ENCODE data around the gene CTSC.
A peak's percentile ranks its signal among the peaks of the same experiment; 100 is the strongest.

CTSC gene

DNA sequence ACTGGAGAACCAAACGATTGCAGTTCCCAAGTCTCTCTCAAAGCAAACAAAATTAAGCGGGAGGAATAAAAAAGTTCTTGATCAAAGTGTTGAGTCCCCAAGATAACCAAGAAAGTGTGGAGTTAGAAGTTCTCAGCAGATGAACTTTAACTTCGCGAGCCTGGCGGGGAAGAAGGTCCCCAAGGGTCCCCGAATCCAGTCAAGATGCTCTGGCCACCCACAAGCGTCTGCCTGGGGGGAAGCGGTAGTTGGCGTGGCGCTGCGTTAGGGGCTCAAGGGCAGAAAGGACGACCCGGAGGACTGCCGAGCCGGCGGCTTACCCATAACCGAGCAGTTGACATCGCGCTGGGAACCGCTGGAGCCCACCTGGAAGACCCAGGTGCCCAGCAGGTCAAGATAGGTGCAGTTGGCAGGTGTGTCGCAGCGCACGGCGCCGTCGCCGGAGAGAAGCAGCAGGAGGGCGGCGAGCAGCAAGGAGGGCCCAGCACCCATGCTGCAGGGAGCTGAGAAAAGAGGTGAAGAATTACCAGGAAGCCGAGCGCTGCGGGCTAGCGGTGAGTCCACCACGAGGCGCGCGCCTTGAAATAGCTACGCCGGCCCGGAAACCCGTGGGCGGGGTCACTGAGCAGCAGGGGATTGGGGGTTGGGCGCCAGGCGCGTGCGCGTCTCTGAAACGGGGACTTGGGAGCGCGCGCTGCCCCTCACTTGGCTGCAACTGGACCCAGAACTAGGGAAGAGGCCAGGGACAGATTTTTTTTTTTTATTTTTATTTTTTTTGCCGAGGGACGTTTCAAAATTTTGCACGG, at the start of gene CTSC:
CTSC (minus strand) TSS at position 556 of the 806 bp plus-strand sequence; CDS start at position 492, 64 bp downstream.
- peak; percentile 99 for DNase-seq

DNA sequence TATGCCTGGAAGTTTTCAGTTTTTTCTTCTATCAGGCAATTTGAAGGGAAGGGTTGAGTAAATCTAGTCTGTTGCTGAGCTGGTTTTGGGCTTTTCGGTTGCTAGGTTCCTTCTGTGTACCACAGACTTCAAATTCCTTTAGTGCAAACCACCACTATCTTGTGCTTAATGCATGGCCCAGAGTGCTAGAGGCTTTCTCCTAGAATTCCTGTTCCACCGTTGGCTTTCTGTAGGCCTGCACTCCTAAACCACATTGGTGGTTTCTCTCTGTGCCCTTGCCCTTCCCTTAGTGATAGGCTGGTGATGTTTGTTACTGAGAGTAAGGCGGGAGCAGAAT, 47.1 kb upstream of the CTSC start:
- no peak for DNase-seq

DNA sequence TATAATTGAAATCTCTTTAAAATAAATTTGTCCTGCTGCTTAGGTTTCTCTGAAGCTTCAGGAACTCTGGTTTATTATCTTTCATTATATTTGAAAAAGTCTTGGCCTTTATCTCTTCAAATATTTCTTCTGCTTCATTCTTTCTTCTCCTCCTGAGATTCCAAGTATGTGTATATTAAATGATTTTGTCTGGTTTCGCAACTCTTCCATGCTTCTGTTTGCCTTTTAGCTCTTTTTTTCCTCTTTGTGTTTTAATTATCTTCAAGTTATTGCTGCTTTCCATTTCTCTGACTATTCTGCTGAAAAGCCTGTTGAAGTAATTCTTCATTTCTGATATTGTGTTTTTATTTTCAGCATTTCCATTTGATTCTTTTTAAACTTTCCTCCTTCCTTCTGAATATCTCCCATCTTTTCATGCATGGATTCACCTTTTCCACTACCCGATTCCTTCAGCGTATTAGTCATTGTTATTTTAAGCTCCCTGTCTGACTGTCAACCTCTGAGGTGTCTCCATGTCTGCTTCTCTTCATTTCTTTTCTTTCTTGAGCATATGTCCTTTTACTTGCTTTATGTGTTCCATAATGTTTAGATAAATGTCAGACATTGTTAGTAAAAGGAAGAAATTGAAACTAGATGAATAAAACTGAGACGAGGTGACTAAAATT, 46.6 kb upstream of the CTSC start:
- peak; percentile 32 for DNase-seq

DNA sequence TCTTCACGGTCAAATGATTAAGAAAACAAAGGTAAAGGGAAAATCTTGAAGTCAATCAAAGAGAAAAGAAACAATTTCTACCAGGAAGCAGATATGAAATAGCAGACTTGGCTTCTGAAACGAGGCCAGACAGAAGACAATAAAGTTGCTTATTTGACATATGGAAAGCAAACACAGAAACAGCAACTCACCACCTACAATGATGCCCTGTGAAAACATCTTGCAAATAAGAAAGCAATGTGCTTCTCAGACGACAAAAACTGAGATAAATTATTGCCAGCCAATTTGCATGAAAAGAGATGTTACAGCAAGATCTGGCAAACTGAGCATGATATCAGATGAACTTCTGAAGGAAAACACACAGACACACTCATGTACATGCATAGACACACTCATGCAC, 45.9 kb upstream of the CTSC start:
- DNase-seq, result peak; percentile 59

DNA sequence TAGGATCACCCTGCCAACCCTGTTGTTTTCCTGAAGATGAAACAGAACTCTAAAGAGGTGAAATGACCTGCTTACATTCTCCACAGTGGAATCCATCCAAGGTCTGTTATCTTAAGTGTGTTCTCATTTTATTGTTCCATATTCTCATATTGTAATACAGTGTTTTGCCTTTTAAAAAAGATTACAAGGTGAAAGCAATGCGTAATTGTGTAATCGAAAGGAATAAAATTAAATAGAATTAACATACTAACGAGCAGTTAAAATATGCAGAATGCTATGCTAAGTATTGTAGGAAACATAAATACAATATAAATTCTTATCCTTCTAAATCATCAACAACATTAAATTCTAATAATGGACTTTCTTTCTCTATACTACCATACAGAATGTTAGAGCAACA, 41.6 kb upstream of the CTSC start:
- no peak for DNase-seq

DNA sequence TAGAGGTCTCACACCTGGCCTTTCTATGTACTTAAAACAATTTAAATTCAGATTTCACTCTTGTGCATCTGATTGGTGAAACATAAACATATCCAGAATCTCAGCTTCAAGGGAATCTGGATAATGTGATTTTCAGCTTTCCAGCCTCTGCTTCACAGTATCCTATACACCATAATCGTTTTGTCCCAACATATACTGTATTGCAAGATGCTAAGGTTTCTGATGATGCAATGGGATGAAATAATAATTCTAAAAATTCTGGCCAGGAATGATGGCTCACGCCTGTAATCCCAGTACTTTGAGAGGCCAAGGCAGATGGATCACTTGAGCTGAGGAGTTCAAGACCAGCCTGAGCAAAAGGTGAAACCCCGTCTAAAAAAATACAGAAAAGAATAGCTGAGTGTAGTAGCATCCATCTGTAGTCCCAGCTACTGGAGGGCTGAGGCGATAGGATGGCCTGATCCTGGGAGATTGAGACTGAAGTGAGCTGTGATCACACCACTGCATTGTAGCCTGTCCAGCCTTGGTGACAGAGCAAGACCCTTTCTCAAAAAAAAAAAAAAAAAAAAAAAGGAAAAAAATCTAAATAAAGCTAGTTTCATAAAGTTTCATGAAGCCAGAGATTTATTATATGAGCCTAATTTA, 41.0 kb upstream of the CTSC start:
- DNase-seq, result peak; percentile 45

DNA sequence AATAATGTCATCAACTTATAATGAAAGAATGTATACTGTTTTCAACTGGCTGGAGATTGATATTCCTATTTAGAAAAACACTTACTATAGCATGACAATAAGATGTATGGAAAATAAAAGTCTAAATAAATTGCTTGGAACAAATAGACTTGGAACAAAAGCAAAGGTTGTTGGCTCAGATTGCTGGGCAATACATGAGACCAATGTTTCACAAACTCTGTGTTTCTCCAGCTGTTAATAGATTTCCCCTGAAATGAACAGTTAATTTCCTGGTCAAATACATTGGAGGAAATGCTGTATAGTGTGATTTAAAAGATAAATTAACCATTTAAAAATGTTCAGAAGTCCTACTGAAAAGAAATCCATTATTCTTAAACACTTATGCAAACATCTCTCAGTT, 40.1 kb upstream of the CTSC start:
- peak; percentile 57 for DNase-seq

DNA sequence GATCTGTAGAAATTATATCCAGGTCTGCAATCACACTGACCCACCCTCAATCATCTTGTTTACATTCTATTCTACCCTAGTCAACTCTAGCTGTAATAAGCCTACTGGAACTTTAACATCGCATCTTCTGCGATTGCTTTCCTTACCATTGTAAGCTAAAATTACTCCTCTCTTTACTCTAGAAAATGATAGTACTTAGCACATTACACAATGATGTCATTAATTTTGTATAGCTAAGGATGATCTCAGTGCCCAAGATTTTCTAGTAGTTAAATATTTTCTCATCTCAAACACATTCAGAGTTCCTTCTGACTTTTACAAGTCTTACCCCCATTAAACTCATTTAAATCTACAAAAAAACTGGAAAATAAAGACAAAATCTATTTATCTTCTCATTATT, 39.6 kb upstream of the CTSC start:
- peak; percentile 92 for DNase-seq

DNA sequence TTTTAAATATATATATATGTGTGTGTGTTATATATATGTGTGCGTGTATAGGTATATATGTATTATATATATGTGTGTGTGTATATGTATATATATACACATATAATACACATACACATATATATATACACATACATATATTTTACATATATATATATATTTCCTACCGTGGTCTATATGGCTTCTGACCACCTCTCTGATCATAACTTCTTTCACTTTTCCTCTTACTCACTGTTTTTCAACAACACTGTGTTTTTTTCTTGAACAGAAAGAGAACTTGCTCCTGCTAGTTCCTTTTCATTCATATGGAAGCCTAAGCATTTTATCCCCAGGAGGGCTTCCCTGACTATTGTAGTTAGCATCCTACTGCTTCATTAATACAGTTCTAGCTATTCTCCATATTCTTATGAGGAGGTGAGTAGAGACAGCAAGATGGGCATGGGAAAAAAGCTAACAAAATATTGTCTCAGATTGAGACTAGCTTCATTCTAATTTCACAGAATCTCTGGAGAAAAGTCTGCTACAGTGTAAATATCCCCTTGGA, 38.5 kb upstream of the CTSC start:
- DNase-seq, result peak; percentile 22

DNA sequence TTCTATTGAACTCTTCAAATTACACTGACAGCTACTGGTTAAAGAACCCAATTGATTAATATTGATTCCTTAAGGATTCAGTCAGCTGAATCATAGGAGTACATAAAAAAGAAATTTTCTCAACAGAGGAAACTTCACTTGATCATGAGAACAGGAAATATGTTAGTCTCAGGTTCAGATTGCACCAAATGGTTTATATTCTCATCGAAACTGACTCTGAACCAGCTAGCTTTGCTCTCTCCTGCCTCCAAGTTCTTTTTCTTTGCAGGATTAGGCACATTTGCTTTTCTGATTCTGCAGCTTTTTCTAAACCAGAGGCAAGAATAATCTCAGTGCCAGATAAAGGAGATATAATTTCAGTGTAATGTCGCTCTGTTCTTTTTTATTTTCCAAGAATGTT, 33.2 kb upstream of the CTSC start:
- no peak for DNase-seq

DNA sequence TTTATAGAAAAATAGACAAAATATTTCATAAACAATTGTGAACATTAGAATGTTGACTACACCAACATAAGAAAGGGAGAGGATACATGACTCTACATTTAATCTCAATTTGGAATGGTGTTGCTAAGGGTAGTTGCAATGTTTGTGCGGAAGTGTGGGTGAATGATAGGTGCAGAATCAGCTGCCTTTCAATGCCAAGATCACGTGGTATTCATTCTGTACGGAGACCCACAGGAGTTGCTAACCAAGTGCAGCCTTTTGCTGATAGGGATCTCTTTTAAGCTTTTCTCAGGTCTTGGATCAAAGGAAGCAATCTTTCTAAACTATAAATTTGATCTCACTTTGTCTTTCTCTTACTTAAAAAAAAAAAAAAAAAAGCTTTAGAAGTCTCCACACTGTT, 29.8 kb upstream of the CTSC start:
- peak; percentile 13 for DNase-seq

DNA sequence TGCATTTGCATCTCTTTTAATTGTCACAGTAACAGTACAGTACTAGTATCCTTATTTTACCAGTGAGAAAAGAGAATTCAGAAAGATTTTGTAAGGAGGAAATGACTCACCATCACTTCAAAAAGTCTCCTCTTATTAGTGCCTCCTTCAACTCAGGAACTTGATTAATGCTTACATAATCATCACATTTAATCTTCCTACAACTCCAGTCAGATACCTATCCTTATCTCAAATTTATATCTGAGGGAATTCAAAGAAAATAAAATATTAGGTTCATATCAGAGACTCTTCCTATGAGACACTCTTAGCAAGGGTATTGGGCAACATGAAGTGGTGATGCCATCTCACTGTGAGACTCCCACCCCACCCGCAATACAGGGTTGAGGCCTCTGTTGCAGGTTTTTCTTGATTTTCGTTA, 26.1 kb upstream of the CTSC start:
- DNase-seq, result peak; percentile 48

DNA sequence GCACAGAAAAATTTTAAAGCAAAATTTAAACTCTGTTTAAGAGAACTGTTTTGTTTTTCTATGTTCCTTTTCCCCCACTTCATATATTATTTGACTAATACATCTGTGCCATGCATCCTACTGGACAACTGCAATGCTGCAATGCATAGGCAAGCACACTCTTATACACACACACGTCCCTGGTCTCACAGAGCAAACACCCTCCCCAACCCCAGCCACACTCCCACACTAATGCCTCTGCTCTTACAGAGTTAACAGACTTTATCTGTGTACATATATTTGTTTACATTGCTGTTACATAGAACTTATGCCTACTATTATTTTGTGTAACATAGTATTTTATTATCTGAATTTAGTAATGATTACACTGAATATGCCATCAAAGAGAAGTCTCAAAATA, 25.5 kb upstream of the CTSC start:
- peak; percentile 75 for DNase-seq

DNA sequence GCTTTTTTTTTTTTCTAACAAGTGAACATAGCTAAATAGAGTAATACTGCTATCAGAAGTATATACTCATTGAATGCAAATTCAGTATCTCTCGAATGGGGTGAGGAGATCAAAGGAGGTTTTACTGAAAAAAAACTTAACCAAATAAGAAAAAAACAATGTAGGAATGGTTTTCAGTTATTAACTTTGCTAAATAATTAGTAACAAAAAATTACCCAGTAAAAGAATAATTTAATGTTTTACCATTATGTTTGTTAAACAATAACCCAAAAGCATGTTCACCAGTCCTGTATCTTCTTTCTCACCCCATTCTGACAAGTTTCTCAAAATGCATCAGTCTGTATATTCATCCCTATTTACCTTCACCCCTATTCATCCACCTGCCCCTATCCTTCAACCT, 22.6 kb upstream of the CTSC start:
- DNase-seq, result no peak

DNA sequence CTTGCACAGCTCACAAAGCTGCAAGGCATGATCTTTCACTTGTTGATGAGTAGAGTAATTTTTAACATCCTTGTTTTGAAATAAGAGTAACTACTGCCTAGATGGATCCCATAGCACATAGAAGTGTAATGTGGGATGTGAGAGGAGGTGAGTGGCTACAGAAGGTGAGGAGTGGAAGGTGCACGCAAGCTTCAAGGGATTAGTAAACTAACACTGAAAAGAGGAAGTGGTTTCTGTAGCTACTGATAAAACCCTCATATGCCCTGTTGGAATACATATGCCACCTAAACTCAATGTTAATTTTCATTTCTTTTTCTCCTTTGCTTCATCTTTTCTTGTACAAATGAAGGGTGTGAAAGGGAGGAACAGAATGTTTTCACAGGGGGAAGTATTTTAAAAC, 22.0 kb upstream of the CTSC start:
- DNase-seq, result peak; percentile 53

DNA sequence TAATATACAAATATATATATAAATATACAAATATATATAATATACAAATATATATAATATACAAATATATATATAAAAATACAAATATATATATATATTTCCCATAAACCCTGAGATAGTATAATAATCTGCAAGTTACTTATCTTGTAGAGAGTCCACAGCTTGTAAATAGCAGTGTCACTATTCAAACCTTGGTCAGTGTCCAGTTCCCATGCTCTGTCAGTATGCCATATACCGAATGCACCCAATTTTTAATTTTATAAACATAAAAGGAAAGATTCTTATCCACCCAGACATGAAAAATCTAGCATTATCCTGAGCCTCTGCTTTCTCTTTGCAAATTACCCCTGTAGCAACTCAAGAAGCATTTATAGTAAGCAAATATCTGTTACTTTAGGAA, 21.6 kb upstream of the CTSC start:
- no peak for DNase-seq

DNA sequence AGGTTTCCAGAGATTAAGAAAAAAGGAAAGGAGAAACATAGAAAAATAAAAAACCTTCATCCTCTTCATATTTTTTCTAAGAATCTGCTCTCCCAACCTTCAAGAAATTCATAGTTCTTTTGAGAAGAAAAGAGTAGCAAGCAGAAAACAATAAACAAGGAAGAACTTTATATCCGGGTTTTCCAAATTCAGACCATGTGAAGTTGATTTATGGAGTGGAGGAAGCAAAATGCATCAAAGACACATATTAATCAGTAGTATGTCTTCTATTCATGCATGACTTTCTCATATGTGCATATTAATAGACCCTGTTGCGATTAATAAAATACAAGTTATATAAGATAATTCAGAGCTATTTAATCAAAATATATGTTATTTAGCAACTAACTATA, 20.5 kb upstream of the CTSC start:
- DNase-seq, result peak; percentile 58

DNA sequence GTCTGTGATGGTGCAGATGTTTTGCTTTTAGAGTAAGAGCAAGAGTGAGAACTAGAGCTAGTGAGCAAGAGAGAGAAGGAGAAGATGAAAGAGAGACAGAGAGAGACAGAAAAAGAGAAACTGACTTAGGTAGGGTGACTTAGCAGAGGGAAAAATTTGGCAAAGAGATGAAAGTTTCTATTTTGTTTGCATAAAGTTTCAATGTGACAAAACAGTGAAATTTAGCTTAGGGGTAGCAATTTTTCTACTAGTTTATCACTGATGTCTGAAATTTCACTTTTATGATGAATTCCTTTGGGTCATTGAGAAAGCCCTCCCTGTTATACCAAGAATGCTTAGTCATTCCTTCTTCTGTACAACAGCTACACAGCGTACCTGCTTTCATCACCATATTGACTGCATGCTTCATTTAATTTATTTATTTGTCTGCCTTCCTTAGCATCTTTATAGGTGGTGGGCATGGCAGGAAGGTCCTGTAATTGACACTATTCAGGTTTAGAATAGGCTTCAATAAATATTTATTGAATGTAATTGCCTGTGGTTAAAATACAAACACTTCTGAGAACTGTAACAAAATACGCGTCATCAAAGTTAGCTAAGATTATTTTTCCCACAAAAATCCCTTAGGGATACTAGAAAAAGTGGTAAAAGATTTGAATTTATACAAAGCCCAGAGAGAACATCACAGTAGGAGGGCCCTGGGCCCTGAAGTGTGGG, 19.9 kb upstream of the CTSC start:
- DNase-seq, result peak; percentile 91

DNA sequence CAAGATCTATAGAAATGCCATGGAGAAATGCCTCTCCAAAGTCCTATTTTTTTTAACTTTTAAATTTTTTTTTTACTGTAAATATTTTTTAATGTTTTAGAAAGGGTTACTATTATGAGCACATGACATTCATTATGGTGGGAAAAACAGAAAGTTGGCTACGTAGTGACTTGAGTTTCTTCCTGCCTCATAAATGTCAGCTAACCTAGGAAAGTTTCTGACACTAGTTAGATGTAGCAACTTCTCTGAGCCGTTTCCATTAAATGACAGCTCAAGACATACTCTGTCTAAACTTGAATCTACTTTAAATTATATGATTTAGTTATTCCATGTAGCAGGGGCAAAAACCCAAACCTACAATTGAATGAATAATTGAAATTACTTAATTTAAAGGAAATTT, 18.4 kb upstream of the CTSC start:
- DNase-seq, result no peak

DNA sequence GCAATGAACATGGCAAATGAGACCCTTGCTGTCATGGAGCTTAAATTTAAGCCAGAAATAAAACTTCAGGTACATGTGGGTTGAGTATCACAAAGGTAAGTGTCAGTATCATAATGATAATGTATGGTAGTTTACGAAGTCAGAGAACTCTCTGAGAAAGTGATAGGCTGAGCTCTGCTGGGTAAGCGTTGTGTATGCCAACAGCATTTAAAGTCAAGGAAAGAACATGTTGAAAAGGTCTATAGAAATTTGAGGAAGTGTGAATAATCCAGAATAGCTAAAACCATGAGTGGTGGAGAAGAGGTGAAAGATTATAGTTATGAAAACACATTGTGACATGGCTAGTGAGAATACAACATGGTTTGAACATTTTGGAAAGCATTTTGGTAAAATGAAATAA, 17.4 kb upstream of the CTSC start:
- no peak for DNase-seq

DNA sequence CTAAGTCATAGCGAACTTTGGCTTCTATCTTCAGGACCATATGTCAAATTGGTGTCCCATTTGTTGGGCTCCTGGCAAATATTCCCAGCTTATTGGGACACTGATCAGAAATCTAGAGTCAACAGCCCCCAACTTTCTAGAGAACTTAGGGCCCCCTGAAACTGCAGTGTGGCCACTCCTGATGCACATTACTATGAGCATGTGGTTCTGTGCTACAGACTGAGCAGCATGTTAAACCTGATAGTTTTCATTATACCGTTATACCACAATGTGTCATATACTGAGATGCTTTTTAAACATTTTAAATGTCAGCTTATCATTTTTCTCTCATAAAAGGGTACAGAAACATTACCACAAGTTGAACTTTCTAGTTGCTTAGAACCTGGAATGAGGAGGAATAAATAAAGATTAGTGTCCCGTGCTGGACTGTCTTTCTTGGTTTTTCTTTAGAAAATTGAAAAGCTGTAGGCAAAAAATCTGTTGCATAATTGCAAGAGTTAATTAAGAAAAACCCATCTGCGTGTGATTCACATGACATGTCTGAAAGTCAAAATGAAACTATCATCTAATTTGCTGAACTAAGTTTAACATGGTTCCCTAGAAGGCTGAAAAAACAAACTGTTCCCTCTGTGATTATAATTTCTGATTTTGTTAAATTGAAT, 16.4 kb upstream of the CTSC start:
- no peak for DNase-seq

DNA sequence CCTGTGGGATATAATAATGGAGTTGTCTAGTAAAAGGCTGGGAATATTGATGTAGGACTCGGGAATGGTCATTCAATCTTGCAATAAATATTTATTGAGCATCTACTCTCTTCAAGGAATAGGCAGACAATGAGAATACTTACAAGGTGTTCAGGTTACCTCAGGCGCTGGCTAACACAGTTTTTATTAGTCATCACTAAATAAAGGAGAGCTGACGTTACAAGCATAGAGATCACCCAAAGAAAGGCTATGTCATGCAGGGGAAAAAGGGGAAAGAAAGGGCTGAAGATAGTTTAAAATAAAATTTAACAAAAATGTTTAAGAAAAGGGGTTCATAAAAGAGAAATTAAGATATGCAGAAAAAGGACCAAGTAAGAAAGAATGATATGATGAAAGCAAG, 15.8 kb upstream of the CTSC start:
- no peak for DNase-seq

DNA sequence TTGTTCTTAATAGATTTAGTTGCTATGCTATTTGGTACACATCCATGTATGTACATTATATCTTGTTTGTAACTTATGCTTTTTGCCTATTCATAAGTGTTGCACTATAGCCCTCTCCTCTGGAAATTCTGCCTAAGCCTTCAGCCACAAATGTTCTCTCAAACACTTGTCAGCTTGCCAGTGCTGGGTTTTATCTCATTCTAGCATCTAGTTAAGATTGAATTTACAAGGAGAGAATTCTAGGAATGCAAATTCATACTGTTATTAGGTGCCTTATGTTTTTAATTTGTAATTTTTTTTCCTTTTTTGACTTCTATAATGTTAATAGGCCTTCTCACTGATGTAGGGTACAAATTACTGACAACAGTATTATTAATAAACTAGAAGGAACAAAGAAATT, 14.6 kb upstream of the CTSC start:
- peak; percentile 22 for DNase-seq
